GM23338 (cell line): ENCODE data around the gene CDCP1. TPM values are rescaled to one million over a fixed set of nuclear protein-coding genes. Genes with fewer than 3 reads are reported as not detected.

Experiments used
- ATAC-seq: fragments of 200-7000 bp; cut with Tn5 transposase; 3 replicates; pipeline ENCODE4 v1.9.1; 2020
- DNase-seq: peaks from one replicate; pipeline ENCODE4 v3.0.0-alpha.2; 2015; ENCODE audit warnings: low spot score
- H2AFZ ChIP-seq: fragments of 200-600 bp; sonication (generic); 2 replicates; pipeline ENCODE4 v1.8.0; 2016; ENCODE audit warnings: antibody characterized with exemption, mild to moderate bottlenecking, moderate library complexity
- H3F3A ChIP-seq: fragments of 200-600 bp; sonication (generic); replicated peaks from 2 replicates; pipeline ENCODE4 v1.8.0; 2017; ENCODE audit warnings: antibody characterized with exemption, mixed run types, low read depth
- H3K27ac ChIP-seq: fragments of 200-600 bp; sonication (generic); 2 replicates; pipeline ENCODE4 v1.6.1; 2016; ENCODE audit warnings: low read depth
- H3K27me3 ChIP-seq: fragments of 200-600 bp; sonication (generic); 2 replicates; pipeline ENCODE4 v1.8.0; 2016; ENCODE audit warnings: mild to moderate bottlenecking, mixed run types, moderate library complexity; ENCODE audit not compliant: insufficient read depth
- H3K36me3 ChIP-seq: fragments of 200-600 bp; sonication (generic); 2 replicates; pipeline ENCODE4 v1.8.0; 2016; ENCODE audit warnings: mild to moderate bottlenecking; ENCODE audit not compliant: insufficient read depth
- H3K4me1 ChIP-seq: fragments of 200-600 bp; sonication (generic); 2 replicates; pipeline ENCODE4 v1.8.0; 2016; ENCODE audit warnings: mild to moderate bottlenecking, moderate library complexity; ENCODE audit not compliant: insufficient read depth
- H3K4me2 ChIP-seq: fragments of 200-600 bp; sonication (generic); 2 replicates; pipeline ENCODE4 v1.7.1; 2017; ENCODE audit warnings: mixed run types
- H3K4me3 ChIP-seq: fragments of 200-600 bp; sonication (generic); 2 replicates; pipeline ENCODE4 v1.6.1; 2016; ENCODE audit warnings: mixed run types
- H3K79me2 ChIP-seq: fragments of 200-600 bp; sonication (generic); replicated peaks from 2 replicates; pipeline ENCODE4 v1.8.0; 2017; ENCODE audit warnings: mild to moderate bottlenecking; ENCODE audit not compliant: insufficient read depth
- H3K9me2 ChIP-seq: fragments of 200-600 bp; sonication (generic); 2 replicates; pipeline ENCODE4 v1.8.0; 2017; ENCODE audit not compliant: insufficient read depth
- H4K20me1 ChIP-seq: fragments of 200-600 bp; sonication (generic); replicated peaks from 2 replicates; pipeline ENCODE4 v1.8.0; 2017; ENCODE audit warnings: mild to moderate bottlenecking; ENCODE audit not compliant: insufficient read depth
- H3K27ac Mint-ChIP-seq: 2 replicates; pipeline ENCODE4 v1.8.0; 2020; ENCODE audit warnings: inconsistent platforms, mild to moderate bottlenecking, moderate library complexity, mixed read lengths
- H3K27me3 Mint-ChIP-seq: 3 replicates; pipeline ENCODE4 v1.8.0; 2022; ENCODE audit warnings: low read depth, mild to moderate bottlenecking, moderate library complexity, mixed read lengths, inconsistent platforms; ENCODE audit not compliant: insufficient read depth, poor library complexity
- H3K36me3 Mint-ChIP-seq: 3 replicates; pipeline ENCODE4 v1.8.0; 2021; ENCODE audit warnings: low read depth, mild to moderate bottlenecking, inconsistent platforms, moderate library complexity, mixed read lengths
- H3K4me1 Mint-ChIP-seq: 3 replicates; pipeline ENCODE4 v1.8.0; 2020; ENCODE audit warnings: mild to moderate bottlenecking, inconsistent platforms, mixed read lengths
- H3K4me3 Mint-ChIP-seq: 3 replicates; pipeline ENCODE4 v1.8.0; 2021; ENCODE audit warnings: moderate library complexity, mild to moderate bottlenecking, inconsistent platforms, mixed read lengths
- H3K9me3 Mint-ChIP-seq: 3 replicates; pipeline ENCODE4 v1.8.0; 2020; ENCODE audit warnings: moderate library complexity, mild to moderate bottlenecking, inconsistent platforms, mixed read lengths
- STAT1 ChIP-seq: IDR thresholded peaks from one replicate; pipeline ENCODE4 v1.6.1; 2016; ENCODE audit warnings: antibody characterized with exemption; ENCODE audit not compliant: unreplicated experiment
- ZNF462 ChIP-seq: fragments of 250-450 bp; sonication (Bioruptor Pico); IDR thresholded peaks from 2 replicates; pipeline ENCODE4 v1.5.0; 2020; ENCODE audit warnings: mild to moderate bottlenecking, moderate library complexity
- polyA plus RNA-seq: library from polyadenylated mRNA; unstranded; fragments of >200 nt; fragmentation: Nextera tagmentation; extraction: Ambion mirVana; gene quantifications from 2 replicates; pipeline ENCODE4 v1.2.1, GENCODE V29; 2016
- total RNA-seq: library from RNA; depleted of rRNA; stranded (reverse); fragments of >200 nt; shearing (Covaris generic); gene quantifications from 2 replicates; pipeline ENCODE4 v1.2.3, GENCODE V29; 2014

Gene CDCP1
- total and polyA plus RNA-seq, 2 experiments from 2014 or later = 7.7 to 20.1 TPM

GRCh38 chr3:45042162-45042561 lies 104.0 kb downstream of the CDCP1 start (continued):
- TF ChIP-seq ZNF462 = no peak

- H2AFZ ChIP-seq = no peak overlapping the region; the same call in 1 of the 2 replicates
- ATAC-seq (no peak), DNase-seq (no peak)
- no peak for TF ChIP-seq STAT1
- no peak overlapping the region for H3K4me2 ChIP-seq
- no peaks in the 10 kb centered on the region for H4K20me1 ChIP-seq
- H3K27ac ChIP-seq = no peak overlapping the region
- Mint-ChIP-seq H3K9me3 (no peaks in the 10 kb centered on the region), H3K4me1 (peaks cover 9% of the 10 kb centered on the region; the same call in 2 of the 3 replicates), H3K27me3 (peaks cover 15% of the 10 kb centered on the region), H3K27ac (no peak overlapping the region), H3K36me3 (no peaks in the 10 kb centered on the region), H3K4me3 (no peak overlapping the region)
- no peaks in the 10 kb centered on the region for H3K79me2 ChIP-seq
- H3K36me3 ChIP-seq = no peaks in the 10 kb centered on the region
- no peak overlapping the region for H3K4me3 ChIP-seq
- H3K4me1 ChIP-seq = peaks cover 7% of the 10 kb centered on the region
- 0 out of 2 replicates have a peak, but pooled peaks cover 4% of the 10 kb centered on the region for H3F3A ChIP-seq
- H3K27me3 ChIP-seq = peaks cover 6% of the 10 kb centered on the region
- H3K9me2 ChIP-seq = no peaks in the 10 kb centered on the region
These were observed 104.5 kb downstream of the CDCP1 start for GRCh38 chr3:45041666-45042065.

GRCh38 chr3:45037720-45038455 lies 108.3 kb downstream of the CDCP1 start:
- H3K36me3 ChIP-seq = no peaks in the 10 kb centered on the region
- H3K4me3 Mint-ChIP-seq = no peak overlapping the region; the same call in 2 of the 3 replicates
- H3K4me2 ChIP-seq = peak overlapping the region; percentile 9; the same call in 1 of the 2 replicates
- no peaks in the 10 kb centered on the region for H3K36me3 Mint-ChIP-seq
- no peaks in the 10 kb centered on the region for H3K9me2 ChIP-seq
- H3K27me3 Mint-ChIP-seq = peaks cover 46% of the 10 kb centered on the region
- peaks cover 13% of the 10 kb centered on the region for H3K4me1 ChIP-seq
- 0 out of 2 replicates have a peak, but pooled peaks cover 4% of the 10 kb centered on the region for H3F3A ChIP-seq
- no peak overlapping the region for H3K4me3 ChIP-seq
- no peaks in the 10 kb centered on the region for H3K79me2 ChIP-seq
- no peak overlapping the region for H3K27ac ChIP-seq
- peak; percentile 97 for DNase-seq
- no peaks in the 10 kb centered on the region for H4K20me1 ChIP-seq
- H2AFZ ChIP-seq = no peak overlapping the region
- no peaks in the 10 kb centered on the region for H3K9me3 Mint-ChIP-seq
- peaks cover 26% of the 10 kb centered on the region; the same call in 2 of the 3 replicates for H3K4me1 Mint-ChIP-seq
- peaks cover 40% of the 10 kb centered on the region for H3K27me3 ChIP-seq
- ATAC-seq = peak; percentile 77
- H3K27ac Mint-ChIP-seq = no peak overlapping the region
- no peak for TF ChIP-seq ZNF462
